ENCODE measurements around the gene SLC8B1. TPM values are rescaled to one million over a fixed set of nuclear protein-coding genes. Genes with fewer than 3 reads are reported as not detected.

SLC8B1 gene
- total RNA-seq, 1 experiment from 2014 or later: 30.9 TPM

GRCh38 chr12:113261847-113262470 is 73.0 kb downstream of the SLC8B1 start (continued):
- TF ChIP-seq SRF (IDR thresholded peaks at IDR 0.05; ENCODE audit: low read depth) (no peak), CBX3 (IDR thresholded peaks at IDR 0.05; ENCODE audit: low read depth) (no peak)
- TF ChIP-seq, protein P1, sequence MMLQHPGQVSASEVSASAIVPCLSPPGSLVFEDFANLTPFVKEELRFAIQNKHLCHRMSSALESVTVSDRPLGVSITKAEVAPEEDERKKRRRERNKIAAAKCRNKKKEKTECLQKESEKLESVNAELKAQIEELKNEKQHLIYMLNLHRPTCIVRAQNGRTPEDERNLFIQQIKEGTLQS (IDR thresholded peaks at IDR 0.05): no peak

DNA sequence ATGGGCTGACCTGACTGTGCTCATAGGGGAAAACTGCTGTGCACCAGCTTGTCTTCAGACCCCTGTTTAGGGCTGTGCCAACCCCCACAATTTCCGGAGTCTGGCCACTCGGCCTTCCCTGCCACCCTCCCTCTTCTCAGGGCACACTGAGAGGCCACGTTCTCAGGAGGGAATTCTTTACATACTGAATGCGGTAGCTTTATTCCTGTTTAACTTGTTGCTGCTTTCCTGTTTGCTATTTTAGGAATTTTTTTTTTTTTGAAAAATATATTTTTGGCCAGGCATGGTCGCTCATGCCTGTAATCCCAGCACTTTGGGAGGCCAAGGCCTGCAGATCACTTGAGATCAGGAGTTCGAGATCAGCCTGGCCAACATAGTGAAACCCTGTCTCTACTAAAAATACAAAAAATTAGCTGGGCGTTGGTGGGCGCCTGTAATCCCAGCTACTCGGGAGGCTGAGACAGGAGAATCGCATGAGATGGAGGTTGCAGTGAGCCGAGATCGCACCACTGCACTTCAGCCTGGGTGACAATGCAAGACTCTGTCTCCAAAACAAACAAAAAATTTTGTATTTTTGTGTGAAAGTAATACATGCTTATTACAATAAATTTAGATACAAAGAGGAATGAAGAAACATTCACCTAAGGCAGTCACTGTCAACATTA is 74.1 kb downstream of the SLC8B1 start:
- TF ChIP-seq EGR1 (IDR thresholded peaks at IDR 0.05; ENCODE audit: low read depth) (no peak), CTCF (IDR thresholded peaks at IDR 0.05 in 2 of 3, conservative IDR thresholded peaks at IDR 0.05 in 1 of 3; ENCODE audit: borderline replicate concordance in 1 of 3, insufficient read depth in 1 of 3, low read depth in 2 of 3, low read length in 2 of 3) (no peak), SP1 (IDR thresholded peaks at IDR 0.05; ENCODE audit: low read depth) (no peak), FOSL1 (IDR thresholded peaks at IDR 0.05; ENCODE audit: low read depth) (no peak), ZBTB33 (IDR thresholded peaks at IDR 0.05; ENCODE audit: extremely low read depth, insufficient replicate concordance, low read length) (no peak), ELF1 (IDR thresholded peaks at IDR 0.05; ENCODE audit: borderline replicate concordance, low read depth) (no peak), POLR2A (IDR thresholded peaks at IDR 0.05; ENCODE audit: borderline replicate concordance, extremely low read depth, insufficient read depth, insufficient read length) (no peak), TCF7L2 (IDR thresholded peaks at IDR 0.05; ENCODE audit: borderline replicate concordance, extremely low read depth, insufficient read depth, insufficient read length) (no peak), EZH2phosphoT487 (IDR thresholded peaks at IDR 0.05; ENCODE audit: borderline replicate concordance) (no peak), ZFX (IDR thresholded peaks at IDR 0.05) (no peak), SIN3A (IDR thresholded peaks at IDR 0.05; ENCODE audit: low read depth) (no peak), RAD21 (IDR thresholded peaks at IDR 0.05; ENCODE audit: low read depth) (no peak), POLR2AphosphoS5 (IDR thresholded peaks at IDR 0.05; ENCODE audit: low read depth, low read length) (no peak), CBX3 (IDR thresholded peaks at IDR 0.05; ENCODE audit: low read depth) (no peak), SRF (IDR thresholded peaks at IDR 0.05; ENCODE audit: low read depth) (no peak)
- TF ChIP-seq, protein P2, sequence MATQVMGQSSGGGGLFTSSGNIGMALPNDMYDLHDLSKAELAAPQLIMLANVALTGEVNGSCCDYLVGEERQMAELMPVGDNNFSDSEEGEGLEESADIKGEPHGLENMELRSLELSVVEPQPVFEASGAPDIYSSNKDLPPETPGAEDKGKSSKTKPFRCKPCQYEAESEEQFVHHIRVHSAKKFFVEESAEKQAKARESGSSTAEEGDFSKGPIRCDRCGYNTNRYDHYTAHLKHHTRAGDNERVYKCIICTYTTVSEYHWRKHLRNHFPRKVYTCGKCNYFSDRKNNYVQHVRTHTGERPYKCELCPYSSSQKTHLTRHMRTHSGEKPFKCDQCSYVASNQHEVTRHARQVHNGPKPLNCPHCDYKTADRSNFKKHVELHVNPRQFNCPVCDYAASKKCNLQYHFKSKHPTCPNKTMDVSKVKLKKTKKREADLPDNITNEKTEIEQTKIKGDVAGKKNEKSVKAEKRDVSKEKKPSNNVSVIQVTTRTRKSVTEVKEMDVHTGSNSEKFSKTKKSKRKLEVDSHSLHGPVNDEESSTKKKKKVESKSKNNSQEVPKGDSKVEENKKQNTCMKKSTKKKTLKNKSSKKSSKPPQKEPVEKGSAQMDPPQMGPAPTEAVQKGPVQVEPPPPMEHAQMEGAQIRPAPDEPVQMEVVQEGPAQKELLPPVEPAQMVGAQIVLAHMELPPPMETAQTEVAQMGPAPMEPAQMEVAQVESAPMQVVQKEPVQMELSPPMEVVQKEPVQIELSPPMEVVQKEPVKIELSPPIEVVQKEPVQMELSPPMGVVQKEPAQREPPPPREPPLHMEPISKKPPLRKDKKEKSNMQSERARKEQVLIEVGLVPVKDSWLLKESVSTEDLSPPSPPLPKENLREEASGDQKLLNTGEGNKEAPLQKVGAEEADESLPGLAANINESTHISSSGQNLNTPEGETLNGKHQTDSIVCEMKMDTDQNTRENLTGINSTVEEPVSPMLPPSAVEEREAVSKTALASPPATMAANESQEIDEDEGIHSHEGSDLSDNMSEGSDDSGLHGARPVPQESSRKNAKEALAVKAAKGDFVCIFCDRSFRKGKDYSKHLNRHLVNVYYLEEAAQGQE (IDR thresholded peaks at IDR 0.05; ENCODE audit: low read depth): no peak
- Histone ChIP-seq H3K4me1 (ENCODE audit: control insufficient read depth in 1 of 2, insufficient read depth in 2 of 2, low read length in 2 of 2) (no peaks in the 10 kb centered on the region), H2AFZ (ENCODE audit: low read depth, low read length, poor library complexity, severe bottlenecking) (no peak overlapping the region), H3K9me2 (ENCODE audit: insufficient read depth) (no peaks in the 10 kb centered on the region), H3K36me3 (ENCODE audit: control insufficient read depth in 1 of 2, insufficient read depth in 2 of 2, low read length in 2 of 2) (no peaks in the 10 kb centered on the region), H3K27me3 (ENCODE audit: insufficient read depth, low read length) (no peaks in the 10 kb centered on the region), H3K27ac (ENCODE audit: low read depth, low read length) (no peak overlapping the region), H3K4me3 (replicated peaks in 1 of 2; ENCODE audit: low read depth in 1 of 2, low read length in 2 of 2) (no peak overlapping the region), H4K20me1 (ENCODE audit: insufficient read depth) (no peaks in the 10 kb centered on the region), H3K79me2 (ENCODE audit: insufficient read depth, low read length) (no peaks in the 10 kb centered on the region), H3K4me2 (ENCODE audit: low read length) (no peak overlapping the region), H3K9me3 (ENCODE audit: control insufficient read depth in 1 of 2, insufficient read depth in 1 of 2, low read depth in 1 of 2, low read length in 2 of 2) (no peaks in the 10 kb centered on the region), H3K9ac (ENCODE audit: low read length) (no peak overlapping the region)
- BruUV-seq (replicated peaks): no TSS peak
- ChIA-PET RAD21 (ENCODE audit: low non-redundant PET in 1 of 2, low total read pairs in 2 of 2, uncharacterized antibody in 2 of 2, unreplicated experiment in 2 of 2) (interaction anchor here in 1 of 2 experiments (1.2 kb wide), 1 partner anchor 9 kb away, joined by 3 read pairs; no protein-coding TSS in a partner anchor), CTCF (no interaction called here), POLR2A (no interaction called here)
- no peak for ATAC-seq
- intact Hi-C loops (cut with micrococcal nuclease): no loop called here
- no peak for DNase-seq (ENCODE audit: low read depth, low spot score)
